Measurements from ENCODE around the gene SENP6.
"Not testable (repeated sequence)": the region's sequence is repeated elsewhere in the genome, so short reads cannot be mapped to it uniquely, and the experiment has no call there.

SENP6 gene

DNA sequence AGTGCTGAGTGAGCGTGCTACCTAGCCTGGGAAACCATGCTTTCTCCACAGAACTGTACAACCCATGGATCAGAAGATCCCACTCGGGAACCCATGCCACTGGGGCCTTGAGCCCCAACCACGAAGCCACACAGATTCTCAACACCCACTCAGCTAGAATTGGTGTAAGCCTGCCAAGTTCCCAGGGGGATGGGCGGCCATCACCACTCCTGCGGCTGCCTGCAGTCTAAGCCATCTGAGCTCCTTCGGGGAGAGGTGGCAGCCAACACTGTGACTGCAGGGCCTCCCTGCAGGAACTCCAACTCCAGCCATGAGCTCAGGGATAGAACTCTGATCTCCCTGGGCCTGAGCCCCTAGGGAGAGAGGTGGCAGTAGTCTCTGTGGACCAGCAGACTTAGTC, 33.6 kb upstream of the SENP6 start:
- Histone ChIP-seq H3K18ac (ENCODE audit: low read length) (no peak overlapping the region), H3K36me3 (ENCODE audit: control insufficient read depth, insufficient read depth, low read length) (no peaks in the 10 kb centered on the region), H2BK120ac (ENCODE audit: low read depth, low read length) (no peak overlapping the region), H3K27ac (ENCODE audit: low read depth, low read length) (no peak overlapping the region), H4K5ac (ENCODE audit: low read length) (no peak overlapping the region), H3K4me2 (ENCODE audit: low read length) (no peak overlapping the region), H3K79me1 (ENCODE audit: low read length) (no peaks in the 10 kb centered on the region), H2AK5ac (ENCODE audit: low read length) (no peak overlapping the region), H3K56ac (ENCODE audit: low read length) (no peak overlapping the region), H2BK5ac (ENCODE audit: low read length) (no peak overlapping the region), H3K23ac (ENCODE audit: low read length) (no peak overlapping the region), H3K4ac (ENCODE audit: low read depth, low read length) (no peak overlapping the region), H2BK15ac (replicated peaks; ENCODE audit: low read depth) (no peak overlapping the region), H4K8ac (ENCODE audit: low read depth, low read length) (no peak overlapping the region), H3K4me1 (ENCODE audit: control insufficient read depth, low read depth, low read length) (no peaks in the 10 kb centered on the region), H3K4me3 (ENCODE audit: low read length) (no peak overlapping the region), H3K79me2 (ENCODE audit: control insufficient read depth, insufficient read depth, low read length) (no peaks in the 10 kb centered on the region), H3K9ac (ENCODE audit: low read length) (no peak overlapping the region), H3K27me3 (ENCODE audit: insufficient read depth, low read length, poor library complexity) (no peaks in the 10 kb centered on the region)
- DNase-seq, result no peak
- no CpG with 5 or more reads among the region's 6 CpGs for WGBS (ENCODE audit: extremely low coverage, insufficient coverage, low lambda C conversion rate)

DNA sequence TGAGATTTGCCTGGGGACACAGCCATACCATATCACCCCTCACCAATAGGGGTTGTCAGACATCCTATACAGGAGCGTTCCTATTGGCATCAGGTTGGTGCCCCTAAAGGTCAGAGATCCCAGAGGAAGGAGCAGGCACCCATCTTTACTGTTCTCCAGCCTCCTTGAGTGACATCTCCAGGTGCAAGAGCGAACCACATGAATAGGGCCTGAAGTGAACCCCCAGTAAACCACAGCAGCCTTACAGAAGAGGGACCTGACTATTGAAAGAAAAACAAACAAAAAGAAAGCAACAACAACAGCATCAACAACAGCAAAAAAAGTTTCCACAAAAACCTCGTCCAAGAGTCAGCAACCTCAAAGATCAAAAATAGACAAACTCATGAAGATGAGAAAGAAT, 32.7 kb upstream of the SENP6 start:
- Histone ChIP-seq H2BK15ac (replicated peaks; ENCODE audit: low read depth) (no peak overlapping the region), H3K4me2 (ENCODE audit: low read length) (no peak overlapping the region), H3K79me2 (ENCODE audit: control insufficient read depth, insufficient read depth, low read length) (no peaks in the 10 kb centered on the region), H3K56ac (ENCODE audit: low read length) (no peak overlapping the region), H3K79me1 (ENCODE audit: low read length) (no peaks in the 10 kb centered on the region), H3K9ac (ENCODE audit: low read length) (no peak overlapping the region), H3K4me3 (ENCODE audit: low read length) (no peak overlapping the region), H3K23ac (ENCODE audit: low read length) (no peak overlapping the region), H2AK5ac (ENCODE audit: low read length) (no peak overlapping the region), H3K27ac (ENCODE audit: low read depth, low read length) (no peak overlapping the region), H4K8ac (ENCODE audit: low read depth, low read length) (no peak overlapping the region), H2BK5ac (ENCODE audit: low read length) (no peak overlapping the region), H3K4ac (ENCODE audit: low read depth, low read length) (no peak overlapping the region), H4K5ac (ENCODE audit: low read length) (no peak overlapping the region), H3K36me3 (ENCODE audit: control insufficient read depth, insufficient read depth, low read length) (no peaks in the 10 kb centered on the region), H3K27me3 (ENCODE audit: insufficient read depth, low read length, poor library complexity) (no peaks in the 10 kb centered on the region), H3K18ac (ENCODE audit: low read length) (no peak overlapping the region), H3K4me1 (ENCODE audit: control insufficient read depth, low read depth, low read length) (no peaks in the 10 kb centered on the region), H2BK120ac (ENCODE audit: low read depth, low read length) (no peak overlapping the region)
- no peak for DNase-seq
- no CpG with 5 or more reads among the region's 3 CpGs for WGBS (ENCODE audit: extremely low coverage, insufficient coverage, low lambda C conversion rate)

DNA sequence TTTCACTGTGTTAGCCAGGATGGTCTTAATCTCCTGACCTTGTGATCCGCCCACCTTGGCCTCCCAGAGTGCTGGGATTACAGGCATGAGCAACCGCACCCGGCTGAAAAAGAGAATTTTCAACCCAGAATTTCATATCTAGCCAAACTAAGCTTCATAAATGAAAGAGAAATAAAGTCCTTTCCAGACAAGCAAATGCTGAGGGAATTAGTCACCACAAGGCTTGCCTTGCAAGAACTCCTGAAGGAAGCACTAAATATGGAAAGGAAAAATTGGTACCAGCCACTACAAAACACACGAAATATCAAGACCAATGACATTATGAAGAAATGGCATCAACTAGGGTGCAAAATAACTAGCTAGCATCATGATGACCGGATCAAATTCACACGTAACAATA, 31.0 kb upstream of the SENP6 start:
- H4K5ac ChIP-seq (ENCODE audit: low read length); H3K79me1 ChIP-seq (ENCODE audit: low read length); H2BK120ac ChIP-seq (ENCODE audit: low read depth, low read length); H2AK5ac ChIP-seq (ENCODE audit: low read length); H2BK5ac ChIP-seq (ENCODE audit: low read length); H3K56ac ChIP-seq (ENCODE audit: low read length); H4K8ac ChIP-seq (ENCODE audit: low read depth, low read length); H3K4me1 ChIP-seq (ENCODE audit: control insufficient read depth, low read depth, low read length); H3K27me3 ChIP-seq (ENCODE audit: insufficient read depth, low read length, poor library complexity); H3K4ac ChIP-seq (ENCODE audit: low read depth, low read length); H3K4me2 ChIP-seq (ENCODE audit: low read length); H2BK15ac ChIP-seq (replicated peaks; ENCODE audit: low read depth); H3K36me3 ChIP-seq (ENCODE audit: control insufficient read depth, insufficient read depth, low read length); H3K27ac ChIP-seq (ENCODE audit: low read depth, low read length); H3K4me3 ChIP-seq (ENCODE audit: low read length); H3K18ac ChIP-seq (ENCODE audit: low read length); H3K79me2 ChIP-seq (ENCODE audit: control insufficient read depth, insufficient read depth, low read length); DNase-seq; H3K9ac ChIP-seq (ENCODE audit: low read length); H3K23ac ChIP-seq (ENCODE audit: low read length): not testable (repeated sequence)
- WGBS (ENCODE audit: extremely low coverage, insufficient coverage, low lambda C conversion rate), result no CpG with 5 or more reads among the region's 6 CpGs

DNA sequence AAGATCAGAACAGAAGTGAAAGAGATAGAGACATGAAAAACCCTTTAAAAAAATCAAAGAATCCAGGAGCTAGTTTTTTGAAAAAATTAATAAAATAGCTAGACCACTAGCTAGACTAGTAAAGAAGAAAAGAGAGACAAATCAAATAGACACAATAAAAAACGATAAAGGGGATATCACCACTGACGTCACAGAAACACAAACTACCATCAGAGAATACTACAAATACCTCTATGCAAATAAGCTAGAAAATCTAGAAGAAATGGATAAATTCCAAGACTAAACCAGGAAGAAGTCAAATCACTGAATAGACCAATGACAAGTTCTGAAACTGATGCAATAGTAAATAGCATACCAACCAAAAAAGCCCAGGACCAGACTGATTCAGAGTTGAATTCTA, 29.6 kb upstream of the SENP6 start:
- no peak overlapping the region for H2BK120ac ChIP-seq (ENCODE audit: low read depth, low read length)
- H3K4me2 ChIP-seq (ENCODE audit: low read length), result no peak overlapping the region
- H3K79me1 ChIP-seq (ENCODE audit: low read length), result no peaks in the 10 kb centered on the region
- H4K8ac ChIP-seq (ENCODE audit: low read depth, low read length), result no peak overlapping the region
- no peak overlapping the region for H2BK5ac ChIP-seq (ENCODE audit: low read length)
- no peak overlapping the region for H4K5ac ChIP-seq (ENCODE audit: low read length)
- no peaks in the 10 kb centered on the region for H3K79me2 ChIP-seq (ENCODE audit: control insufficient read depth, insufficient read depth, low read length)
- H3K4me1 ChIP-seq (ENCODE audit: control insufficient read depth, low read depth, low read length), result no peaks in the 10 kb centered on the region
- H3K56ac ChIP-seq (ENCODE audit: low read length), result no peak overlapping the region
- H2AK5ac ChIP-seq (ENCODE audit: low read length), result no peak overlapping the region
- DNase-seq, result no peak
- H3K4ac ChIP-seq (ENCODE audit: low read depth, low read length), result no peak overlapping the region
- H3K4me3 ChIP-seq (ENCODE audit: low read length), result no peak overlapping the region
- H3K18ac ChIP-seq (ENCODE audit: low read length), result no peak overlapping the region
- H3K27ac ChIP-seq (ENCODE audit: low read depth, low read length), result no peak overlapping the region
- WGBS (ENCODE audit: extremely low coverage, insufficient coverage, low lambda C conversion rate), result no CpG with 5 or more reads among the region's 2 CpGs
- no peak overlapping the region for H2BK15ac ChIP-seq (replicated peaks; ENCODE audit: low read depth)
- H3K23ac ChIP-seq (ENCODE audit: low read length), result no peak overlapping the region
- no peak overlapping the region for H3K9ac ChIP-seq (ENCODE audit: low read length)
- no peaks in the 10 kb centered on the region for H3K36me3 ChIP-seq (ENCODE audit: control insufficient read depth, insufficient read depth, low read length)
- H3K27me3 ChIP-seq (ENCODE audit: insufficient read depth, low read length, poor library complexity), result no peaks in the 10 kb centered on the region

DNA sequence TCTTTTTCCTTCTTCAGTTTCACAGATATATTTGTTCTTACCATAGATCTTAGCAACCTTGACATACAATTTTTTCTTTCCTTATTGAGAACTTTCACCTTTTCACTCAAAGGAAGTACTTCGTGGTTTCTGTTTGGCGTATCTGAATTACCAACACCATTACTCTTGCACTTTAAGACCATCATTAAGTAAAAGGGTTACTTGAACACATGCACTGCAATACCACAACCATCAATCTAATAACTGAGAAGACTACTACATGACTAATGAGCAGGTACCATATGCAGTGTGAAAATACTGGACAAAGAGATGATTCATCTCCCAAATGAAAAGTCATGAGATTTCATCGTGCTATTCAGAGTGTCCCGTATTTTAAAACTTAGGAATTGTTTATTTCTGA, 21.7 kb upstream of the SENP6 start:
- Histone ChIP-seq H3K79me1 (ENCODE audit: low read length) (no peaks in the 10 kb centered on the region), H3K27ac (ENCODE audit: low read depth, low read length) (no peak overlapping the region), H3K79me2 (ENCODE audit: control insufficient read depth, insufficient read depth, low read length) (no peaks in the 10 kb centered on the region), H4K5ac (ENCODE audit: low read length) (no peak overlapping the region), H2BK15ac (replicated peaks; ENCODE audit: low read depth) (no peak overlapping the region), H3K4me2 (ENCODE audit: low read length) (no peak overlapping the region), H2BK5ac (ENCODE audit: low read length) (no peak overlapping the region), H3K4ac (ENCODE audit: low read depth, low read length) (no peak overlapping the region), H3K23ac (ENCODE audit: low read length) (no peak overlapping the region), H3K4me3 (ENCODE audit: low read length) (no peak overlapping the region), H3K36me3 (ENCODE audit: control insufficient read depth, insufficient read depth, low read length) (no peaks in the 10 kb centered on the region), H3K56ac (ENCODE audit: low read length) (no peak overlapping the region), H2BK120ac (ENCODE audit: low read depth, low read length) (no peak overlapping the region), H3K18ac (ENCODE audit: low read length) (no peak overlapping the region), H3K4me1 (ENCODE audit: control insufficient read depth, low read depth, low read length) (no peaks in the 10 kb centered on the region), H4K8ac (ENCODE audit: low read depth, low read length) (no peak overlapping the region), H3K27me3 (ENCODE audit: insufficient read depth, low read length, poor library complexity) (no peaks in the 10 kb centered on the region), H2AK5ac (ENCODE audit: low read length) (no peak overlapping the region), H3K9ac (ENCODE audit: low read length) (no peak overlapping the region)
- WGBS (ENCODE audit: extremely low coverage, insufficient coverage, low lambda C conversion rate), result no CpG with 5 or more reads among the region's 4 CpGs
- DNase-seq, result no peak

DNA sequence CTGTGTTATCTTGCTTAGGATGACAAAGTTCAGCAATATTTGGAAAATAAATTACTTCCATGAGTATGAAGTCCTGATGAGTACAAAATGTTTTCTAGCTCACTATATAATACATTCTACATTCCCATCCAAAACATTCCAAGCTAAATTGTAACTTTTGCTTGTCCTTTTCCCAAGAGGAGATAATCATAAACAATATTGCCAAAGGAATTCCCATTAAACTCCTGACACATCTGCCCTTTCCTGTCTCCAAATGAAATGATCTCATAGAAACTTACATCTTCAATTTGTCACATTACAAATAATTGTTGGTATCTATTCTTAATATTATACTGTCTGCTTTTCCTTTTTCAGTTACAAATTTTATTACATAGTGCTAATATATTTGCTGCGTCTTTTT, 20.4 kb upstream of the SENP6 start:
- Histone ChIP-seq H2AK5ac (ENCODE audit: low read length) (no peak overlapping the region), H3K23ac (ENCODE audit: low read length) (no peak overlapping the region), H3K4me3 (ENCODE audit: low read length) (no peak overlapping the region), H4K5ac (ENCODE audit: low read length) (no peak overlapping the region), H3K4ac (ENCODE audit: low read depth, low read length) (no peak overlapping the region), H3K27ac (ENCODE audit: low read depth, low read length) (no peak overlapping the region), H3K18ac (ENCODE audit: low read length) (no peak overlapping the region), H3K36me3 (ENCODE audit: control insufficient read depth, insufficient read depth, low read length) (no peaks in the 10 kb centered on the region), H4K8ac (ENCODE audit: low read depth, low read length) (no peak overlapping the region), H3K27me3 (ENCODE audit: insufficient read depth, low read length, poor library complexity) (no peaks in the 10 kb centered on the region), H2BK5ac (ENCODE audit: low read length) (no peak overlapping the region), H3K9ac (ENCODE audit: low read length) (no peak overlapping the region), H3K4me1 (ENCODE audit: control insufficient read depth, low read depth, low read length) (no peaks in the 10 kb centered on the region), H3K4me2 (ENCODE audit: low read length) (no peak overlapping the region), H3K79me2 (ENCODE audit: control insufficient read depth, insufficient read depth, low read length) (no peaks in the 10 kb centered on the region), H3K56ac (ENCODE audit: low read length) (no peak overlapping the region), H2BK120ac (ENCODE audit: low read depth, low read length) (no peak overlapping the region), H3K79me1 (ENCODE audit: low read length) (no peaks in the 10 kb centered on the region), H2BK15ac (replicated peaks; ENCODE audit: low read depth) (no peak overlapping the region)
- no CpG with 5 or more reads among the region's 1 CpG for WGBS (ENCODE audit: extremely low coverage, insufficient coverage, low lambda C conversion rate)
- DNase-seq, result no peak

All from mesendoderm (in vitro differentiated cells).